Left ventricle myocardium inferior (tissue), 1 donor: Measurements from ENCODE around the gene TIAM2. TPM values are rescaled to one million over a fixed set of nuclear protein-coding genes. Genes with fewer than 3 reads are reported as not detected.

Experiments
- DNase-seq: peaks from one replicate; pipeline ENCODE4 v3.0.0-alpha.2; 2020
- H3K27ac ChIP-seq: fragments of 200-600 bp; replicated peaks from 2 replicates; pipeline ENCODE4 v1.8.0; 2021
- H3K27me3 ChIP-seq: fragments of 200-600 bp; 2 replicates; pipeline ENCODE4 v1.8.0; 2021; ENCODE audit warnings: low read depth
- H3K36me3 ChIP-seq: fragments of 200-600 bp; 2 replicates; pipeline ENCODE4 v1.8.0; 2021
- H3K4me1 ChIP-seq: fragments of 200-600 bp; 2 replicates; pipeline ENCODE4 v1.8.0; 2021
- H3K4me3 ChIP-seq: fragments of 200-600 bp; 2 replicates; pipeline ENCODE4 v1.8.0; 2021; ENCODE audit warnings: mild to moderate bottlenecking, moderate library complexity
- H3K9me3 ChIP-seq: fragments of 200-600 bp; replicated peaks from 2 replicates; pipeline ENCODE4 v1.8.0; 2021
- CTCF ChIP-seq: fragments of 200-600 bp; IDR thresholded peaks from 2 replicates; pipeline ENCODE4 v1.8.0; 2021; ENCODE audit warnings: antibody characterized with exemption, mild to moderate bottlenecking, borderline replicate concordance
- intact Hi-C: fragments of 100-400 bp; cut with micrococcal nuclease; formaldehyde crosslinking; loops from one replicate; pipeline ENCODE4 v1.11.0; 2022
- long read RNA-seq: library from polyadenylated mRNA; unstranded; transcript quantifications from one replicate; pipeline ENCODE4 v2.0.0, GENCODE V29; 2021
- total RNA-seq: library from RNA; stranded (reverse); fragmentation: NEBNext Ultra II Directional; extraction: Animal tissue kit (Norgen Biotek cat#: 25700); gene quantifications from one replicate; pipeline ENCODE4 v1.2.1, GENCODE V29; 2021
- donor health status: DM: no; HTN: yes; CAD: no; lungs with severe emphysema.

Gene TIAM2
- 12.0 TPM for total RNA-seq
- long read RNA-seq, partial matches to known transcripts, result 4 of 11 reads
- long read RNA-seq, other reads (novel, unspliced or antisense), result 6 of 11 reads

- DNase-seq, result peak; percentile 17
- Histone ChIP-seq H3K4me3 (peak within 1 kb of the TSS; percentile 73), H3K36me3 (no peaks in the 10 kb centered on the region), H3K4me1 (peaks cover 12% of the 10 kb centered on the region), H3K27ac (no peak within 1 kb of the TSS), H3K27me3 (peaks cover 51% of the 10 kb centered on the region), H3K9me3 (no peaks in the 10 kb centered on the region)
- TF ChIP-seq CTCF, result no peak
- intact Hi-C loops, result no loop called here
Observed at GRCh38 chr6:154995254-154996015, at the start of gene TIAM2. TSS of gene TIAM2 (plus strand) at chr6:154995315. CDS start at chr6:155129224, 133,909 bp downstream.

DNA sequence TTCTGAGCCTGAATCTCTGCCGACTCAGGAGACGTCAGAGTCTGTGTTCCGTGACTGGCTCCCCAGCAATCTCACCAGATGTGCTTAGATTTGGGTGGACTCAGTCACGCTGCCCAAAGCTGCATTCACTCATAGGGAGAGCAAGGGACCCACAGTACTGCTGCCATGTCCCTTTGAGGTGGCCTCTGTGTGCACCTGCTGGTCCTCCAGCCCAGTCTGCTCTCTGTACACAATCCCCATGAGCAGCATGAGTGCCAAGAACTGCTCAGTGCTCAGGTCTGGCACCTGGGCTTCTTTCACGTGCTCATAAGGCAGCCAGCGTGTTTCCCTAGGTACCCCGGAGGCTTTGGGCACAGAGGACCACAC lies 44.2 kb upstream of the TIAM2 start:
- Histone ChIP-seq H3K36me3 (peaks cover 16% of the 10 kb centered on the region), H3K27ac (no peak overlapping the region), H3K4me3 (no peak overlapping the region), H3K27me3 (no peaks in the 10 kb centered on the region), H3K9me3 (no peaks in the 10 kb centered on the region), H3K4me1 (no peaks in the 10 kb centered on the region)
- intact Hi-C loops, result no loop called here
- DNase-seq, result no peak
- no peak for TF ChIP-seq CTCF

GRCh38 chr6:154951345-154952200 lies 43.5 kb upstream of the TIAM2 start:
- no peak for DNase-seq
- H3K4me3 ChIP-seq, result no peak overlapping the region
- intact Hi-C loops, result no loop called here
- no peak for TF ChIP-seq CTCF
- no peaks in the 10 kb centered on the region for H3K9me3 ChIP-seq
- H3K27ac ChIP-seq, result no peak overlapping the region
- no peaks in the 10 kb centered on the region for H3K4me1 ChIP-seq
- H3K27me3 ChIP-seq, result no peaks in the 10 kb centered on the region
- H3K36me3 ChIP-seq, result peaks cover 16% of the 10 kb centered on the region

DNA sequence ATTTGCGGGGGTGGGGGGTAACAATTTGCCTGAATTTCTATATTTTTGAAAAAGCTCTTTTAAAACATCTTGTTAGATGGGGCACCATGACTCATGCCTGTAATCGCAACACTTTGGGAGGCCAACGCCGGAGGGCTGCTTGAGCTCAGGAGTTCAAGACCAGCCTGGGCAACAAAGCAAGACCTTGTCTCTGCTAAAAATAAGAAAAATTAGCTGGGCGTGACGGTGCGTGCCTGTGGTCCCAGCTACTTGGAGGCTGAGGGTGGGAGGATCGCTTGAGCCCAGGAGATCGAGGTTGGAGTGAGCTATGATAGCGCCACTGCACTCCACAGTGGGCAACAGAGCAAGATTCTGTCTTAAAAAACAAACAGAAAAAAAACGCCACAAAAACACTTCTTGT lies 41.5 kb upstream of the TIAM2 start:
- H3K9me3 ChIP-seq, result no peaks in the 10 kb centered on the region
- no peaks in the 10 kb centered on the region for H3K4me1 ChIP-seq
- H3K36me3 ChIP-seq, result peaks cover 16% of the 10 kb centered on the region
- no peak overlapping the region for H3K27ac ChIP-seq
- TF ChIP-seq CTCF, result no peak
- H3K4me3 ChIP-seq, result no peak overlapping the region
- intact Hi-C loops, result no loop called here
- H3K27me3 ChIP-seq, result no peaks in the 10 kb centered on the region
- DNase-seq, result no peak

DNA sequence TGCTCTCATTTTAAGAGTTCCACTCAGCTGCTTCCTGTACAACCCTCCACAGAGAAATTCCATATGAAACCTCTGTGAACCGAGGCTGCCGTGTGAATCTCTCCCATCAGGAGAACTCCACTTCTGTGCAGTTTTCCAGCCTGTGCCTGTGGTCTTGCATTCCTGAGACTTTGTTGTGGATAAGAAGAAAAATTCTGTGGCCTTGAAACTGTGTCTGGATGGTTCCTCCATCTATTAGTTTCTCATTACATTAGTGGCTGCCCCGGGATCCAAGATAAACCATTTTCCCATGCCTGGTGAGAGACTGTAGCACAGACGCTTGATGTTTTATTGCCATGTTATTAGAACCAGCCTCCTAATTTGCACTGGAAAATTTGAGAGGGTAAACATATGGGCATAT lies 40.8 kb upstream of the TIAM2 start:
- no peaks in the 10 kb centered on the region for H3K4me1 ChIP-seq
- H3K4me3 ChIP-seq, result no peak overlapping the region
- DNase-seq, result no peak
- no peak overlapping the region for H3K27ac ChIP-seq
- intact Hi-C loops, result no loop called here
- no peaks in the 10 kb centered on the region for H3K9me3 ChIP-seq
- H3K27me3 ChIP-seq, result no peaks in the 10 kb centered on the region
- TF ChIP-seq CTCF, result no peak
- peaks cover 16% of the 10 kb centered on the region for H3K36me3 ChIP-seq
